Measurements from ENCODE around the gene TP53BP1.

The TP53BP1 gene

GRCh38 chr15:43440721-43441281 lies 52.2 kb downstream of the TP53BP1 start:
- peaks cover 6% of the 10 kb centered on the region for H3K4me1 Mint-ChIP-seq (ENCODE audit: low read depth)
- intact Hi-C loops (cut with micrococcal nuclease), result loop anchor here (10.0 kb wide), 1 partner anchor 624 kb away; no protein-coding TSS in a partner anchor
- no peaks in the 10 kb centered on the region for H3K9me3 Mint-ChIP-seq
- no peak overlapping the region for H3K27ac Mint-ChIP-seq
- H3K36me3 Mint-ChIP-seq (ENCODE audit: low read depth), result peaks cover 34% of the 10 kb centered on the region
- H3K27me3 Mint-ChIP-seq, result no peaks in the 10 kb centered on the region
- H3K4me3 Mint-ChIP-seq, result no peak overlapping the region

DNA sequence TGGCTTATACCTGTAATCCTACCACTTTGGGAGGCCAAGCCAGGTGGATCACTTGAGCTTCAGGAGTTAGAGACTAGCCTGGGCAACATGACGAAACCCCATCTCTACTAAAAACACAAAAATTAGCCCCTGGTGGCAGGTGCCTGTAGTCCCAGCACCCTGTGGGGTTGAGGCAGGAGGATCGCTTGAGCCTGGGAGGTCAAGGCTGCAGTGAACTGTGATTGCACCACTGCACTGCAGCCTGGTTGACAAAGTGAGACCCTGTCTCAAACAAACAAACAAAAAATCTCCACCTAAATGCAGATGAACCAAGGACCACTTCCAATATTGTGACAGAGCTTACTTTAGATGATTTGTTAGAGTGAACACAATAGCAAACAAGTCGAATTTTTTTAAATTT lies 53.7 kb downstream of the TP53BP1 start:
- intact Hi-C loops (cut with micrococcal nuclease), result no loop called here
- Mint-ChIP-seq H3K27me3 (no peaks in the 10 kb centered on the region), H3K36me3 (ENCODE audit: low read depth) (peaks cover 24% of the 10 kb centered on the region), H3K4me1 (ENCODE audit: low read depth) (no peaks in the 10 kb centered on the region), H3K4me3 (no peak overlapping the region), H3K27ac (no peak overlapping the region), H3K9me3 (no peaks in the 10 kb centered on the region)

- H3K27me3 Mint-ChIP-seq, result no peaks in the 10 kb centered on the region
- no peaks in the 10 kb centered on the region for H3K9me3 Mint-ChIP-seq
- no peak overlapping the region for H3K27ac Mint-ChIP-seq
- H3K36me3 Mint-ChIP-seq (ENCODE audit: low read depth), result peaks cover 40% of the 10 kb centered on the region
- intact Hi-C loops (cut with micrococcal nuclease), result no loop called here
- no peaks in the 10 kb centered on the region for H3K4me1 Mint-ChIP-seq (ENCODE audit: low read depth)
- H3K4me3 Mint-ChIP-seq, result no peak overlapping the region
These were observed 56.6 kb downstream of the TP53BP1 start for GRCh38 chr15:43436395-43436794.

DNA sequence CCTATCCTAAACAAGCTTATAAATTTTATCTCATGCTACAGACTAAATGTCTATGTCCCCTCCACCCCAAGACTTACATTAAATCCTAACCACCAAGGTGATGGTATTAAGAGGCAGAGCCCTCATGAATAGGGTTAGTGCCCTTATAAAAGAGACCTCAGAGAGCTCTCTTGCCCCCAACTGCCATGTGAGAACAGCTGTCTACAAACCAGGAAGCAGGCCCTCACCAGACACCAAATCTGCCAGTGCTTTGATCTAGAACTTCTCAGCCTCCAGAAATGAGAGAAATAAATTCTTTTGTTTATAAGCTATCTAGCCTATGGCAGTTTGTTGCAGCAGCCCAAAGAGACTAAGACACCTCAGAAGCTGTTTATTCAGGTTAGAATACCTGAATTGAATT lies 58.5 kb downstream of the TP53BP1 start:
- Mint-ChIP-seq H3K4me1 (ENCODE audit: low read depth) (no peaks in the 10 kb centered on the region), H3K9me3 (no peaks in the 10 kb centered on the region), H3K27ac (no peak overlapping the region), H3K36me3 (ENCODE audit: low read depth) (peaks cover 44% of the 10 kb centered on the region), H3K4me3 (no peak overlapping the region), H3K27me3 (no peaks in the 10 kb centered on the region)
- intact Hi-C loops (cut with micrococcal nuclease), result no loop called here

- Mint-ChIP-seq H3K4me3 (no peak overlapping the region), H3K36me3 (ENCODE audit: low read depth) (peaks cover 47% of the 10 kb centered on the region), H3K9me3 (no peaks in the 10 kb centered on the region), H3K27ac (no peak overlapping the region), H3K27me3 (no peaks in the 10 kb centered on the region), H3K4me1 (ENCODE audit: low read depth) (no peaks in the 10 kb centered on the region)
- intact Hi-C loops (cut with micrococcal nuclease), result no loop called here
These were observed 59.2 kb downstream of the TP53BP1 start for GRCh38 chr15:43433661-43434303.

DNA sequence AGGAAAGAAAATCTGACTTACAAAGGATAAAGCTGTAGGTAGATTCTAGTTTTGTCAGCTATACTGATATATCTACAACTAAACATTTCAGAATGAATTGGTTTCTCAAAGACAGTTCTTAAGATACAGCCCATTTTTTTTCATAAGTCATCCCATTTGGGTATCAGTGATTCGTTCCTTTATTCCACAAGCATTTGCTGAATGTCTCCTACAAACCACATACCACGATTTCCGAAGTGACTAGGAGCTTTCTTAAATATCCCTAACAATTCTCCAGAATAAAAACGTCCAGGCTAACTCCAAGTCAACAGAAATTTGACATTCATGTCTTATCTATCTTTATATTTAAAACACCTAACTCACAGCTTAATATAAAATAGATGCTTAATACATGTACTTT lies 59.8 kb downstream of the TP53BP1 start:
- intact Hi-C loops (cut with micrococcal nuclease), result no loop called here
- Mint-ChIP-seq H3K27me3 (no peaks in the 10 kb centered on the region), H3K27ac (no peak overlapping the region), H3K4me3 (no peak overlapping the region), H3K36me3 (ENCODE audit: low read depth) (peaks cover 47% of the 10 kb centered on the region), H3K4me1 (ENCODE audit: low read depth) (no peaks in the 10 kb centered on the region), H3K9me3 (no peaks in the 10 kb centered on the region)

DNA sequence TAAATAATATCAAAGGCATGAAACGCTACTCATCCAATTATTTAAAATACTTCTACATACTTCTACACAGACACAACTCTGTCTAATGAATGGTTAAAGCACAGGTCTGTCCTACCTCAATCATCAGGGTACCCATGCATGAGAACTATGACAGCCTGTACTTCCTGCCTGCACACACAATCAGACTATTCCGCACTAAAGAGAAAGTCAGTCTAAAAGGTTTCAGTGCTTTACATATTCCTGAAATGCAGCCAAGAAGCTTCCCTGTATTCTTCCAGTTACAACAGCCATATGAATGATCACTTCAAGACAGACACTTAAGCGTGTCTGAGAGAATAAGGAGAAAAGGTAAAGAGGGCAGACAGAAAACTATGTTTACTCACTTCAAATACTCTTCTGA lies 63.3 kb downstream of the TP53BP1 start:
- intact Hi-C loops (cut with micrococcal nuclease), result no loop called here

GRCh38 chr15:43423793-43424192 lies 69.2 kb downstream of the TP53BP1 start:
- intact Hi-C loops (cut with micrococcal nuclease), result no loop called here
- Mint-ChIP-seq H3K9me3 (no peaks in the 10 kb centered on the region), H3K4me1 (ENCODE audit: low read depth) (peaks cover 5% of the 10 kb centered on the region), H3K27ac (no peak overlapping the region), H3K4me3 (no peak overlapping the region), H3K36me3 (ENCODE audit: low read depth) (peaks cover 60% of the 10 kb centered on the region), H3K27me3 (no peaks in the 10 kb centered on the region)

More for the DNA sequence above, 63.3 kb downstream of the TP53BP1 start:
- H3K4me1 Mint-ChIP-seq (ENCODE audit: low read depth), result no peaks in the 10 kb centered on the region
- no peak overlapping the region for H3K27ac Mint-ChIP-seq
- no peaks in the 10 kb centered on the region for H3K27me3 Mint-ChIP-seq
- H3K36me3 Mint-ChIP-seq (ENCODE audit: low read depth), result peaks cover 51% of the 10 kb centered on the region
- no peaks in the 10 kb centered on the region for H3K9me3 Mint-ChIP-seq
- H3K4me3 Mint-ChIP-seq, result no peak overlapping the region

GRCh38 chr15:43420876-43421275 lies 72.1 kb downstream of the TP53BP1 start:
- intact Hi-C loops (cut with micrococcal nuclease), result no loop called here
- no peak overlapping the region for H3K4me3 Mint-ChIP-seq
- H3K4me1 Mint-ChIP-seq (ENCODE audit: low read depth), result peaks cover 5% of the 10 kb centered on the region
- no peaks in the 10 kb centered on the region for H3K9me3 Mint-ChIP-seq
- no peaks in the 10 kb centered on the region for H3K27me3 Mint-ChIP-seq
- peaks cover 41% of the 10 kb centered on the region for H3K36me3 Mint-ChIP-seq (ENCODE audit: low read depth)
- no peak overlapping the region for H3K27ac Mint-ChIP-seq

DNA sequence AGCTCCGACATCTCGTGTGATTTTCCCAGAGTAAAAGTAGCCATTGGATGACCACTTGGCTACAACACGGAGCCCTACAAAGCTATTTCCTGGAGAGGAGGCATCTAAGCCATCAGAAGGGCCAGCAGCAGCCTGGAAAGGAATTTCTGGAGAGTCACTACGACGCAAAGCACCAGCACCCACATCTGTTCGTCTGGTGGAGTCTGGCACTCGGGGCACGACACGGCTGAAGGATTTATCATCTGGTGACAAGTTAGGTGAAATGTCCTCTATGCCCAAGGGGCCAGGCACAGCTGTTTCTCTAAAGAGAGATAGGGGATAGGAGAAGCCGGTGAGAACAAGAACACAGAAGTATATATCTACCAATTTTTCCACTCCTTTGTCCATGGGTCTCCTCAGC lies 72.5 kb downstream of the TP53BP1 start:
- H3K27ac Mint-ChIP-seq, result no peak overlapping the region

DNA sequence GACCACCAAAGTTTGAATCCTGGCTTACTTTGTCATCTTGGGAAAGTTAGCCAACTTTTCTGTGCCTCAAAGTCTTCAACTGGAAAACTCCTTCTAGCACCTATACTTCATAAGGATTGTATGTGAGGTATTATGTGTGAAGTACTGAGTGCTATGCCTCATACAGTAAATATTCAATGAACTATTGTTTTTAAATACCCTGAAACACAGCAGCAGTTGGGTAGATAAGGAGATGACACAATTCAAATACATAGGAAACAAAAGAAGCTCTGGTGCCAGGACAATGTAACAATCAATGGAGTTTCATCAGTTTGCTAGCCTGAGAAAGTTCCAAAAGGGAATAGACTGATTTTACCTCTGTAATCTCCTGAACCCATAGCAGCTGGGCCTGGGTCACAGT lies 78.8 kb downstream of the TP53BP1 start:
- Mint-ChIP-seq H3K27me3 (no peaks in the 10 kb centered on the region), H3K4me1 (ENCODE audit: low read depth) (peaks cover 4% of the 10 kb centered on the region), H3K27ac (no peak overlapping the region), H3K9me3 (no peaks in the 10 kb centered on the region), H3K4me3 (no peak overlapping the region), H3K36me3 (ENCODE audit: low read depth) (peaks cover 56% of the 10 kb centered on the region)
- intact Hi-C loops (cut with micrococcal nuclease), result no loop called here

More for the DNA sequence above, 72.5 kb downstream of the TP53BP1 start:
- no peak overlapping the region for H3K4me3 Mint-ChIP-seq
- H3K36me3 Mint-ChIP-seq (ENCODE audit: low read depth), result peaks cover 46% of the 10 kb centered on the region
- intact Hi-C loops (cut with micrococcal nuclease), result no loop called here
- H3K4me1 Mint-ChIP-seq (ENCODE audit: low read depth), result peaks cover 5% of the 10 kb centered on the region
- H3K27me3 Mint-ChIP-seq, result no peaks in the 10 kb centered on the region
- H3K9me3 Mint-ChIP-seq, result no peaks in the 10 kb centered on the region

DNA sequence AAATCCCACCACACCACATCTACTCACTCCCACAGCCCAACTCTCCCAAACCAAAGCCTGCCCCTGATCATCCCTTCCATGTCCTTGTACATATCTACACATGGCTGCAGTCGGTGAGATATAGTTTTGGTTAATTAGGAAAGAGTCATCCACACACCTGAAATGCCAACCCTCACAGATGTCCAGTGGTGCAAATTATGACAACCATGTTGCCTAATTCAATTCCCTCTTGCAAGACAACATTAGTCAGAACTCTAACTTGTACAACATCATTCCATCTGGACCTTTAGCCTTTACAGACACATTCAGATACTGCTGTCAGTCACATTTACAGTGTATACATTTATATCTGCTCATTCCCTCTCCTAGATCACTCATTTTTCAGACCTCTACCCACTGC lies 80.9 kb downstream of the TP53BP1 start:
- no peaks in the 10 kb centered on the region for H3K27me3 Mint-ChIP-seq
- H3K27ac Mint-ChIP-seq, result no peak overlapping the region
- intact Hi-C loops (cut with micrococcal nuclease), result no loop called here
- H3K4me3 Mint-ChIP-seq, result no peak overlapping the region
- peaks cover 7% of the 10 kb centered on the region for H3K4me1 Mint-ChIP-seq (ENCODE audit: low read depth)
- peaks cover 77% of the 10 kb centered on the region for H3K36me3 Mint-ChIP-seq (ENCODE audit: low read depth)
- no peaks in the 10 kb centered on the region for H3K9me3 Mint-ChIP-seq

DNA sequence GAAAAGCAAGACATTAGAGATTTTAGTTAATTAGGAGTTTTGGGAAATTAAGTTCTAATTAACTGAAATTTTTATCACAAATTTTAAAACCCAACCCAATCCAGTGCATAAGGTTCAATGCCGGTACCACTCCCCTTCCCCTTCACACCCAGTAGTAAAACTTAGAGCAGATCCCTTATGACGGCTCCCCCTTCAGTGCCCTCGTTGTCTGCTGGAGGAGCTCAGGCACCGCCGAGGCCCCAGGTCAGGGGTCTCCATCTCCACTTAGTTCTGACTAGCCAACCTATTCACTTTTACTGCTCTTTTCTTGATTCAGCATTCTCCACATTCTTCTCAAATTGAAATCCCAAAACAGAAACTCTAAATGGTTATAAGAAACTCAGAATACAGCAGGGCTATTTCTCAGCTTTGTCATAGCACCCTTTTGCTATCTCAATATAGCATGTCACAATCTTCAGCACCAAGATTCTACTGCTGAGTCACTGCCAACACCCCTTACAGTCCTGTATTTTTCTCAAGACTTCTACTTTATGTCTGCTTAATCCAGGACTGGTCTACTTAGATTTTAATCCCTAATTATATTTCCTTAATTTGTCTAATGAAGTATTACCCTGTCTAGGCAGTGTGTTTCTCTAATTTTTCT lies 82.3 kb downstream of the TP53BP1 start:
- Mint-ChIP-seq H3K36me3 (ENCODE audit: low read depth) (peaks cover 87% of the 10 kb centered on the region), H3K4me3 (no peak overlapping the region), H3K27me3 (no peaks in the 10 kb centered on the region), H3K4me1 (ENCODE audit: low read depth) (peaks cover 7% of the 10 kb centered on the region), H3K9me3 (no peaks in the 10 kb centered on the region), H3K27ac (no peak overlapping the region)
- intact Hi-C loops (cut with micrococcal nuclease), result no loop called here

DNA sequence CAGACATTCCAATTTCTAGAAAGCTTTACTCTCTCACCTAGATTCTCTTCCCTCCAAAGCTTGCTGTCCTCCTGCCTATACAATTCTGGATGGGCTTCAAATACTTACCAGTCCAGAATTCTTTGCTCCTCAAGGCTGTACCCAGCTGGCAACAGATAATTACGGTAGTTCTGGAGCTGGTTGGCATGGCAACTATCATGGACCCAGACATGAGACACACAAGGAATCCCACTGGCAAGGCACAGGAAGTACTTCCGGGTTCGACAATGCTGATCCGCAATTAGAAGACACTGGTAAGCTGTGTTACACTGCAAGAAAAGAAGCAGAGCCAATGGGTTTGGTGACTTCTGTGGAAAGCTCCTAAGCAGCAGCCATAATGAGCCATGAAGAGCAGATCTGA lies 84.2 kb downstream of the TP53BP1 start:
- intact Hi-C loops (cut with micrococcal nuclease), result no loop called here
- Mint-ChIP-seq H3K27ac (no peak overlapping the region), H3K4me3 (no peak overlapping the region), H3K27me3 (no peaks in the 10 kb centered on the region), H3K9me3 (no peaks in the 10 kb centered on the region), H3K4me1 (ENCODE audit: low read depth) (peaks cover 13% of the 10 kb centered on the region), H3K36me3 (ENCODE audit: low read depth) (peaks cover 88% of the 10 kb centered on the region)

Data from dendritic cell treated with granulocyte-macrophage colony-stimulating factor and Interleukin-4, amounts not matched to agents 40 ng/mL and 50 ng/mL, for 4 days (primary cell).